Ascending aorta (tissue), 2 donors: ENCODE results near the gene OASL. TPM values are rescaled to one million over a fixed set of nuclear protein-coding genes. Genes with fewer than 3 reads are reported as not detected.
"Not testable (repeated sequence)": the region's sequence is repeated elsewhere in the genome, so short reads cannot be mapped to it uniquely, and the experiment has no call there.

Experiments
- DNase-seq, 2 donors: peaks; one replicate each; pipeline ENCODE4 v3.0.0-alpha.2; 2019; ENCODE audit warnings: low spot score in 2 of 2
- H3K27ac ChIP-seq, 2 donors: fragments of 200-600 bp; sonication (generic); one replicate each; pipeline ENCODE4 v1.5.1; 2016 to 2017; ENCODE audit warnings: mild to moderate bottlenecking in 1 of 2
- H3K27me3 ChIP-seq: fragments of 200-600 bp; sonication (generic); one replicate; pipeline ENCODE4 v1.5.1; 2017
- H3K36me3 ChIP-seq, 2 donors: fragments of 200-600 bp; sonication (generic); one replicate each; pipeline ENCODE4 v1.5.1; 2016
- H3K4me1 ChIP-seq, 2 donors: fragments of 200-600 bp; sonication (generic); one replicate each; pipeline ENCODE4 v1.5.1; 2016 to 2017; ENCODE audit warnings: mild to moderate bottlenecking in 1 of 2
- H3K4me3 ChIP-seq, 2 donors: fragments of 200-600 bp; sonication (generic); one replicate each; pipeline ENCODE4 v1.5.1; 2016 to 2017; ENCODE audit warnings: mild to moderate bottlenecking in 1 of 2
- H3K9me3 ChIP-seq, 2 donors: fragments of 200-600 bp; sonication (generic); one replicate each; pipeline ENCODE4 v1.5.1; 2016
- intact Hi-C: fragments of 100-400 bp; cut with DNase I; formaldehyde crosslinking; loops from one replicate; pipeline ENCODE4 v1.15.1; 2023
- total RNA-seq: library from RNA; depleted of rRNA; stranded (reverse); fragments of >200 nt; gene quantifications from one replicate; pipeline ENCODE4 v1.1.0, GENCODE V29; 2016
- TF ChIP-seq, protein P1 (sequence below), 3 experiments: fragments of 200-600 bp in 2 of 3; fragments of 450-650 bp in 1 of 3; sonication (generic) in 2 of 3; IDR thresholded peaks; one replicate each; pipeline ENCODE4 v1.5.1; 2016 to 2019; ENCODE audit warnings: antibody characterized with exemption in 3 of 3, mild to moderate bottlenecking in 1 of 3, moderate library complexity in 1 of 3

OASL gene
- total RNA-seq, 1 donor from 2014 or later, result not detected

DNA sequence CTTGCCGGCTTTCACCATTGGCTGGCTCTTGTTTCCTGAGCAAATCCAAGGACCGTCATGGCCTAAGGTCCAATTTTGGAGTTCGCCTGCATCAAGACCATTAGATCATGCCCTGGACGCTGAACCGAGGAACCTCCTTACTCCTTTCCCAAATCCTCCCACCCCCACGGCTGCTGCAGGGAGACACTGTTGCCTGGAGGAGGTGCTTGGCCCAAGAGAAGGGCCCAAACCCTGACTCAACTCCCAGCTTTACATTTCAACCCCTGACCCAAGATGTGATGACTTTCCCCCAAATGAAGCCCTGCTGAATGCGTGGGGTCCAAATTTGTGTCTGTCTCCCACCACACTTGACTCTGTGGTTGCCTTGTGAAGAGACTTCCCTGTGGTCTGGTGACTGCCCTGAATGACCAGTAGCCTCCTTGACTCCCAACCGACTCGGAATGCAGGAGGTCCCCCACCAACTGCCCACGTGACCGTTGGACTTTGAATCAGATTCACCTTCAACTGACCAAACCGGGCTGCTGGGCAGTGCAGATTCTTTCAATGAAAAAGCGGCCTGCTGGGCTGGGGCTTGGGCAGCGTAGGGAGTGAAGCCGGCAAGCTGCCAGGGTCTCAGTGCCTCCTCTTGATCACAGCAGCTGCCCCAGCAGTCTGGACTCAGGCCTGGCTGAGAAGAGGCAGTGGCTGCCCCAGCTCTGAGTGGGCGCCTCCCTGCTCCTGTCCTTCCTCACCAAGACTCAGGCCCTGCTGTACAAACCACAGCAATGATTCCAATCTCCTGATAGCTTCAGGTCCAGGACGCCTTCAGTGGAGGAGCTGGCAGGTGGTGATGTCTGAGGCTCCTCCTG lies 46.7 kb upstream of the OASL start:
- Histone ChIP-seq H3K36me3 (no peaks in the 10 kb centered on the region), H3K9me3 (no peaks in the 10 kb centered on the region), H3K4me1 (no peaks in the 10 kb centered on the region), H3K27ac (no peak overlapping the region), H3K27me3 (no peaks in the 10 kb centered on the region), H3K4me3 (no peak overlapping the region)
- TF ChIP-seq, protein P1, sequence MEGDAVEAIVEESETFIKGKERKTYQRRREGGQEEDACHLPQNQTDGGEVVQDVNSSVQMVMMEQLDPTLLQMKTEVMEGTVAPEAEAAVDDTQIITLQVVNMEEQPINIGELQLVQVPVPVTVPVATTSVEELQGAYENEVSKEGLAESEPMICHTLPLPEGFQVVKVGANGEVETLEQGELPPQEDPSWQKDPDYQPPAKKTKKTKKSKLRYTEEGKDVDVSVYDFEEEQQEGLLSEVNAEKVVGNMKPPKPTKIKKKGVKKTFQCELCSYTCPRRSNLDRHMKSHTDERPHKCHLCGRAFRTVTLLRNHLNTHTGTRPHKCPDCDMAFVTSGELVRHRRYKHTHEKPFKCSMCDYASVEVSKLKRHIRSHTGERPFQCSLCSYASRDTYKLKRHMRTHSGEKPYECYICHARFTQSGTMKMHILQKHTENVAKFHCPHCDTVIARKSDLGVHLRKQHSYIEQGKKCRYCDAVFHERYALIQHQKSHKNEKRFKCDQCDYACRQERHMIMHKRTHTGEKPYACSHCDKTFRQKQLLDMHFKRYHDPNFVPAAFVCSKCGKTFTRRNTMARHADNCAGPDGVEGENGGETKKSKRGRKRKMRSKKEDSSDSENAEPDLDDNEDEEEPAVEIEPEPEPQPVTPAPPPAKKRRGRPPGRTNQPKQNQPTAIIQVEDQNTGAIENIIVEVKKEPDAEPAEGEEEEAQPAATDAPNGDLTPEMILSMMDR (IDR thresholded peaks at IDR 0.05), result no peak
- intact Hi-C loops, result no loop called here
- no peak for DNase-seq

DNA sequence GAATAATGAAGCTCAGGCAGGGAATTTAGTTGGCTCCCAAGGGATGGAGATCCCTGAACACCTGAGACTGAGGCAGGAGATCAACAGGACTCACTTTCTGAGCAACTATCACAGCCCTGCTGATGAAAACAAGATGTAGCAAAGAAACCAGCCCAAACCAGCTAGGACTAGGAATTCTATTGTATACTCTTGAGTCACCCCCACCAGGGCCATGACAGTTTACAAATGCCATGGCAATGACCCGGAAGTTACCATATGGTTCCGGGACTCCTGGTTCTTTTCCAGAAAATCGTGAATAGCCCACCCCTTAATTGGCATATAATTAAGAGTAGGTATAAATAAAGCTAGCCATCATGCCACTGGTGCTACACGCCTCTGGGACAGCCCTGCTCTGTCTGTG lies 46.0 kb upstream of the OASL start:
- H3K36me3 ChIP-seq, result no peaks in the 10 kb centered on the region
- H3K4me1 ChIP-seq, result no peaks in the 10 kb centered on the region
- H3K27me3 ChIP-seq, result no peaks in the 10 kb centered on the region
- TF ChIP-seq, protein P1 (IDR thresholded peaks at IDR 0.05), result no peak
- intact Hi-C loops, result no loop called here
- H3K9me3 ChIP-seq, result no peaks in the 10 kb centered on the region
- no peak for DNase-seq
- no peak overlapping the region for H3K4me3 ChIP-seq
- no peak overlapping the region for H3K27ac ChIP-seq

DNA sequence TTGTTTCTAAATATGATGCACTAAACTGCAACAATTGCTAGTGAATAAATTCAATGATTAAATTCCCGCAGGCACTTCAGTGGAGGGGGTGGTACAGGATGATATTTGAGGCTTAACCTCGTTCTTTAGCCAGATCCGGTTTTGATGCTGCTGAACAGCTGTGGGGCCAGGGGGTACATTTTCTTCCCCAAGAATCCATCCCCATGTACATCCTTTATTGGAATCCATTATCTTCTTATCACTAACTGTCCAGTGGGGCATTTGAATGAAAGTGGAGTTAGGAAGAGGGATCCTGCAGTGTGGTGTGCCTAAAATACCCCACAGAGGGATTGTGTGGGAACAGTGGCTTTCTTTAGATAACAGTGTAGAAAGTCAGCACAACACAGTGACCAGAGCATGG lies 45.2 kb upstream of the OASL start:
- H3K27ac ChIP-seq, result no peak overlapping the region
- no peaks in the 10 kb centered on the region for H3K4me1 ChIP-seq
- H3K27me3 ChIP-seq, result no peaks in the 10 kb centered on the region
- H3K36me3 ChIP-seq, result no peaks in the 10 kb centered on the region
- intact Hi-C loops, result no loop called here
- no peak overlapping the region for H3K4me3 ChIP-seq
- no peaks in the 10 kb centered on the region for H3K9me3 ChIP-seq
- TF ChIP-seq, protein P1 (IDR thresholded peaks at IDR 0.05), result no peak
- DNase-seq, result no peak

DNA sequence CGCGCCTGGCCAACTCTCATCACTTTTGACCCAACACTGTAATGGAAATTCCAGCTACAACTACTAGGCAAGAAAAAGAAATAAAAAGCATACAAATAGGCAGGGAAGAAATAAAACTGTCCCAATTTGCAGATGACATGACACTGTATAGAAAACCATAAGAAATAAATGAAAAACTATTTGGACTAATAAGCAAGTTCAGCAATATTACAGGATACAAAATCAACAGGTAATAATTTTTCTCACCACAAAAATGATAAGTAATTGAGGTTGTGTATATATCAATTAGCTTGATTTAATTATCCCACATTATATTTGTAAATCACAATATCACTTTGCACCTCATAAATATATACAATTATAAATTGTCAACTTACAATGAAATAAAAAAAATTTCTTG lies 41.9 kb upstream of the OASL start:
- DNase-seq, result no peak
- Histone ChIP-seq H3K36me3 (no peaks in the 10 kb centered on the region), H3K4me3 (no peak overlapping the region), H3K9me3 (no peaks in the 10 kb centered on the region), H3K4me1 (no peaks in the 10 kb centered on the region), H3K27ac (no peak overlapping the region), H3K27me3 (no peaks in the 10 kb centered on the region)
- TF ChIP-seq, protein P1 (IDR thresholded peaks at IDR 0.05), result no peak
- intact Hi-C loops, result no loop called here

DNA sequence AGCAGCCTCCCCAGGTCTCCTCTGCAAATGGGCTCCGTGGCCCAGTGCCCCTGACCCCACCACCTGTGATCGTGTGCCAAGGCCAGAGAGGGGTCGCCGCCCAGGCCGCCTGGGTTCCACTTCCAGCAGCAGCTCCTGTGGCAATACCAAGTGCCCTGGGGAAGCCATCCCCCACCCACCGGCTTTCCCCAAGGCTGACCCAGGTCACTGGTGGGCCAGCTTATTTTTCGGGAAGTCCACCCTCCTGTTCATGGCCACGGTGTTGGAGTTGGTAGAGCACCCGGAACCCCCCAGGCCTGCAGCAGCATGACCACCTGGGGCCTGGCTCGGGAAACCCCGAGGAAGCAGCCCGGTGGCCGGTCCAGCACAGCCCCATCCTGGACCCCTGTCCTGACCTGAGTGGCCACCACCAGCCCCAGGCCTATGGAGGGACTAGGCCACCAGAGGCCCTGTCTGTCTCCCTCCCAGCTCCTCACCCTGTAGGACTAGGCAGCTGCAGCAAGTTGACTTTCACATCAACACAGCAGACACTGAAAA lies 40.8 kb upstream of the OASL start:
- intact Hi-C loops, result no loop called here
- Histone ChIP-seq H3K9me3 (no peaks in the 10 kb centered on the region), H3K4me1 (no peaks in the 10 kb centered on the region), H3K36me3 (no peaks in the 10 kb centered on the region), H3K27me3 (no peaks in the 10 kb centered on the region), H3K4me3 (no peak overlapping the region), H3K27ac (no peak overlapping the region)
- TF ChIP-seq, protein P1 (IDR thresholded peaks at IDR 0.05), result no peak
- no peak for DNase-seq

DNA sequence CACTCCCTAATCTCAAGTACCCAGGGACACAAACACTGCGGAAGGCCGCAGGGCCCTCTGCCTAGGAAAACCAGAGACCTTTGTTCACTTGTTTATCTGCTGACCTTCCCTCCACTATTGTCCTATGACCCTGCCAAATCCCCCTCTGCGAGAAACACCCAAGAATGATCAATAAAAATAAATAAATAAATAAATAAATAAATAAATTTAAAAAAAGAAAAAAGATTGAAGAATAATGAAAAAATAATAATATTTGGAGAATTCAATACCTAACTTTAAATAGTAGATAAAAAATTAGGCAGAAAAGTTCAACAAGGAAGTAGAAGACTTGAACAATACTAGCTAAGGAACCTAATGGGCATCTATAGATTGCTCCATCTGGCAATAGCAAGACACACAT lies 38.4 kb upstream of the OASL start:
- intact Hi-C loops, H3K9me3 ChIP-seq, H3K27me3 ChIP-seq, H3K4me1 ChIP-seq, DNase-seq, H3K36me3 ChIP-seq, H3K4me3 ChIP-seq, H3K27ac ChIP-seq: not testable (repeated sequence)

DNA sequence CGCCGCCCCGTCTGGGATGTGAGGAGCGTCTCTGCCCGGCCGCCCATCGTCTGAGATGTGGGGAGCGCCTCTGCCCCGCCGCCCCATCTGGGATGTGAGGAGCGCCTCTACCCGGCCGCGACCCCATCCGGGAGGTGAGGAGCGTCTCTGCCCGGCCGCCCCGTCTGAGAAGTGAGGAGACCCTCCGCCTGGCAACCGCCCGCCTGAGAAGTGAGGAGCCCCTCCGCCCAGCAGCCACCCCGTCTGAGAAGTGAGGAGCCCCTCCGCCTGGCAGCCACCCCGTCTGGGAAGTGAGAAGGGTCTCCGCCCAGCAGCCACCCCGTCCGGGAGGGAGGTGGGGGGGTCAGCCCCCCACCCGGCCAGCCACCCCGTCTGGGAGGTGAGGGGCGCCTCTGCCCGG lies 36.9 kb upstream of the OASL start:
- H3K9me3 ChIP-seq, intact Hi-C loops, H3K27ac ChIP-seq, H3K36me3 ChIP-seq, DNase-seq, H3K27me3 ChIP-seq, H3K4me1 ChIP-seq, H3K4me3 ChIP-seq: not testable (repeated sequence)
